KBM-7 (cell line): ENCODE results near the gene LRBA.

Source experiments
- DNase-seq: peaks from one replicate; pipeline ENCODE4 v3.0.0-alpha.2; 2015
- in situ Hi-C: fragments of 300-500 bp; cut with MboI; formaldehyde crosslinking; loops from 2 replicates; pipeline ENCODE4 v1.14.3; 2020; ENCODE audit warnings: low sequenced_read_pairs, low pct_unique_long_range_greater_than_20kb, mixed read lengths

Gene LRBA

DNA sequence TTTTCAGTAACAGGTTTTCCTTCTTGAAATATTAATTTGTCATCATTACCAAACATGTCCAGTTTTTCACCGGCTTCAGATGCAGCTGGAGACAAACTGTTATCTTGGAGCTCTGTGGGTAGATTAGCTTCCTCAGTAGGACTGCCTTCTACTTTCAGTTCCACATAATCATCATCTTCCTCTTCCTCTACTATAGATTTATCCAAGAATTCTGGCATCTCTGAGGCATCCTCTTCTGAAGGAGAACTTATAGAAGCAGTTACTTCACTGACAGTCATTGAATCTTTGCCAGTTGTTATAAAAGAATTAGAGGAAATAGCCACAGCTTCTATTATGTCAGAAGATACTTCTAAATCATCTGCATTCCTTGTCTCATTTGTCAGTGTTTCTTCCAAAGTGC lies 162.9 kb downstream of the LRBA start:
- no peak for DNase-seq

DNA sequence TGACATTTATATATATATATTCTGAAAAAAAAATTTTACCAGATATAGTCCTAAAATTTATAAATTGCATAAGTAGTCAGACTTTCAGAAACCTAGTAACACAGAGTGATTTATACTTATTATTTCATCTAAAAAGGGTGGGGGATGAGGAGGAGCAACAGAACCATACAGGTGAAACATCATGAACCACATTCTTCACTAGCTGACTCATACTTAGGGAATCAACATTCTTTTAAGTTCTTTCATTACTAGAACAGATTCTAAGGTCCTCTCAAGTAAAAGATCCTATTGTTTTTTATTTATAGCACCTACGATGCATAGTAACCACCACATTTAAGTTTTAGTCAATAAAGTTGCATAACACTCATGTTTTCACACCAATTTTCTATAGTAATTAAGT lies 166.1 kb downstream of the LRBA start:
- DNase-seq = no peak
- in situ Hi-C loops = no loop called here

More for the DNA sequence above, 162.9 kb downstream of the LRBA start:
- in situ Hi-C loops = loop anchor here (25.0 kb wide), 2 partner anchors 565 to 865 kb away; no protein-coding TSS in a partner anchor

DNA sequence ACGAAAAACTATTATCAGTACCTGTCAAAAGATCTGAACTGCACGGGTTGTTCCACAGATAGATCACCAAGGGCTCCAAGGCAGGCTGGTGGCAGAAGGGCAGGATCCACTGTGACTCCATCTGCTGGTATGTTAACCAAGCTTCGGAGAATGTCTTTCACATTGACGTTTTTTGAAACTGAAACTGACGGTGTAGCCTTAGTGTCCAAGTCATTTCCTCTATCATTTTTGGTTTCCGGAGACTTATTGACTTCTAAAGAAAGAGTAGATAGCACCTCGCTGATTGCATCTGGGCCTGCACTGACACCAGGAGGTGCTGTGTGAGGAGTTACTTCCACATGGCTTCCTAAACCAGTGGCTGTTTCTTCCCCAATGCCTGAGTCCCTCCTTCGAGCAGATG lies 186.9 kb downstream of the LRBA start:
- DNase-seq = no peak
- in situ Hi-C loops = no loop called here

DNA sequence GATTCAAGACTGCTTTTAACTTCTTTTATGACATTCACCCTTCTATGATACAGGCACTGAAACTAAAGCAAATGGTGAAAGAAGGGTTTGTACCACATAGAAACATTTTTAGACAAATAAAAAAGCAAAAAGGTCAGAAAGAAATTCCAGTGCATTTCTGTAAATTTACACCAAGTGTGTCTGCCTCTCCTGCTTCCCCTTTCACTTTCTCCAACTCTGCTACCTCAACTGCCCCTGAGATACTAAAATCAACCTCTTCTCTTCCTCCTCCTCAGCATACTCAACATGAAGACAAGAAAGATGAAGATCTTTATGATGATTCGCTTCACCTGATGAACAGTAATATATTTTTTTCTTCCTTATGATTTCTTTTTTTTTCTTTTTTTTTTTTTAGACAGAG lies 187.9 kb downstream of the LRBA start:
- in situ Hi-C loops = no loop called here
- DNase-seq = peak; percentile 7

DNA sequence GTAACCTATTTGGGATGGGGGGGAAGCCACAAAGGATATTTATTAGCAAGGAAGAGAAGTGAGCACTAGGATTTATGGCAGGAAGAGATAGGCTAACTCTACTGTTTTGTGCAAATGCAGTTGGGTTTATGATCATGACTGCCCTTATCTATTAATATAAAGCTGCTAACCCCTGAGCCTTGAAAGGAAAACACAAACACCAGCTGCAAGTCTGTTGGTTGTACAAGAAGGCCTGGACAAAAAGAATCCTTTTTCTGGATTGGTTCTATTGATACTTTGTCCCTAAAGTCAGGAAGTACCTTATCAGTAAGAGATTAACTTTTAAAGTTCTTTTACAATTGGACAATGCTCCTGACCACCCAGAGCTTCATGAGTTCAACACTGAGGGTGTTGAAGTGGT lies 188.8 kb downstream of the LRBA start:
- in situ Hi-C loops = no loop called here
- peak; percentile 18 for DNase-seq

DNA sequence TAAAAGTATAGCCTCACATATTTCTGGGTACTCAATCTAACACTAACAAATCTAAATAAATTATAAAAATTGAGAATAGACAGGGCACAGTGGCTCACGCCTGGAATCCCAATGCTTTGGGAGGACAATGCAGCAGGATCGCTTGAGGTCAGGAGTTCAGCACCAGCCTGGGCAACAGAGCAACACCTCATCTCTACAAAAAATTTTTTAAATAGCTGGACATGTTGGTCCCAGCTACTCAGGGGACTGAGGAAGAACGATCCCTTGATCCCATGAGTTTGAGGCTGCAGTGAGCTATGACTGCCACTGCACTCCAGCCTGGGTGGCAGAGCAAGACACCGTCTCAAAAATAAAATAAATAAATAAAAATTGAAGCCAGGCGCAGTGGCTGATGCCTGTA lies 192.7 kb downstream of the LRBA start:
- in situ Hi-C loops = no loop called here
- no peak for DNase-seq

DNA sequence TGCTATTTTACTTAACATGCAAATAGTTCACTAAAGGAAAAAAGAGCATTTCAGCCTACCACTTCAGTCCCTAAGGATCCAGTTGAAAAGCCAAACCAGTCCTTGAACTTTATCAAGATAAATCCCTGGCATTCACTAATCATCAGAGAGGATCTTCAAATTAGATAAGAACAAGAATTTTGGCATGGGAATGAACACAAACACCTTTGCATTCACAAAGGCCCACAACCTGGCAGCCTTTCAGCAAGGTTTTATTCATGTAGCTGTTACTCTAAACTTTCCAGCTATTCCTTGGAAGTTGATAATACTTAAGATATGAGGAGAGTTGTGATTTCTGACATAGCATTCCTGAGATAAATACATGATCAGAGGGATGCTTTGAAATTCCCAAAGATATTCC lies 193.4 kb downstream of the LRBA start:
- DNase-seq = no peak
- in situ Hi-C loops = no loop called here

DNA sequence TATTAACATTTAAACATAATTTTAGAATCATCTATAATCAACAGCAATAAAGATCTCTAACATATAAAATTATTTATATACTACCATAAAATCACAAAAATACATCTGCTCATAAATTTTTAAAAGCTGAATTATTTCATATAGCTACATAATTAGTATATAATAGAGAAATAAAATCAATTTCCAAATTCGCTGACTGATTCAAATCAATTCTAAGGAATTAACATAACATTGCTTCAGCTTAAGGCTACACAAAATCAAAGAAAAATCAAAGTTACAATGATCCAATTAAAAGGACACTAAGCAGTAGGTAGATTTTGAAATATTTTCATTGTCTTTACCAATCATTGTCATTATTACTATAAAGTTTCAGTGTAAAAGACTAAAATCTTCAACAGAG lies 194.7 kb downstream of the LRBA start:
- in situ Hi-C loops = no loop called here
- no peak for DNase-seq

DNA sequence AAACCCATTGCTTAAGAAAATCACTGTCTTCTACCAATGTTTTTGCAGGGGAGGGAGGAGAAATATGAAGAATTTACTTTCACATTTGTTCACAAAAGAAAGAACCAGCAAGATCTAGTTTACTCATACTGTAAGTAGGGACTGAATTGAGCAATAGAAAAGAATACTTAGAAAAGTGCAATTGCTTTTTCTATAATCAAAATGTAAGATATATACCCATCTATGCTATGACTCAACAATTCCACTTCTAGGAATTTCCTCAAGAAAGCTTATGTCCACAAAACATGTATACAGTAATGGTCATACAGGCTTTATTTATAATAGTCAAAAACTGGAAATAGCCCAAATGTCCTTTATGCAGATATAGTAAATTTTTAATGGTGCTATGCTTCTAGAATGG lies 196.4 kb downstream of the LRBA start:
- DNase-seq = no peak
- in situ Hi-C loops = no loop called here

DNA sequence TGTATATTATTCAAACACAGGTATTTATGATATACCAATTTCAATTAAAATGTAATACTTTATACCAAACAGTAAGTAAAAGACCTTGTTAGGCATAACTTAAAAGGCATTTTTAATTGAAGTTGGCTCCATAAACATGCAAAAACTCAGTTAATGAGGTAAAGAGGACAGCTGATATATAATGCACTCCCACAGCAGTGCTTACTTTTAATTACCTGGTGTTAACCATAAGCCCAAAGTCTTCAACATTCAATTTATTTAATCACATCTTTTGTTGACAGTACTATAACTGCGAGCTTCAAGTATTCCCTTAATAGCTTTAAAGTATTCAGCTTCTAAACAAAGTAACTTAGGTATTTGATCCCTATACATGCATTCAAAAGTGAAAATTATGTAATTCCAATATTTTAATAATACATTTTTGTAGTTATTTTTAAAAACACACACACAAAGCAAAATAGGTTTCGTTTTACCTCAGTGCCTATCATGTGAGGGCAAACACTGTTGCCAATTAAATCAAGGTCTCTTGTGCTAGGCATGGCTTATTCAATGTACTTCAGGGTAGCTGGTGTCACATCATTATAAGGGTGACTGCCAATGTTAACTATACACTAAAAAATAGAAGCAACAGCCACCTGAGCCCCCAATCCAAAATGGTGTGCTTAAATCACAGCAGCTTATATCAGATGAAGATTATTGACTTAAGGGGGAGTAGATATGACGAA lies 197.1 kb downstream of the LRBA start:
- in situ Hi-C loops = no loop called here
- DNase-seq = no peak

DNA sequence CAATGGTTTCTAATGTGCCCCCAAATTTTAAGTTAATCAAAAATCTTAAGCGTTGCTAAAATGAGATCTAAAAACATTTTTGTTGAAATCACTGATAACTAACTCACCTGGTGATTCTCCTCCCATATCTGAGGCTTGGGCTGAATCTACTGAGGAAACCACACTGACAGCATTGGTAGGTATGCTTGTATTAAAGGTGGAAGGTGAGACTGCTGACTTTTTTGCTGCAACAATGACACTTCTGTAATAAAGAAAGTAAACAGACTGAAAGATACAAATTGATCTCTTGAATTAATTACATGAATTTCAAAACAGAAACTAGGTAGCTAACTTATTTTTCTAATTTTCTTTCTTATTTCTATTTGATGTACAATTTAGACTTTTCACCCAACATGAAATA lies 198.1 kb downstream of the LRBA start:
- in situ Hi-C loops = no loop called here
- DNase-seq = no peak

DNA sequence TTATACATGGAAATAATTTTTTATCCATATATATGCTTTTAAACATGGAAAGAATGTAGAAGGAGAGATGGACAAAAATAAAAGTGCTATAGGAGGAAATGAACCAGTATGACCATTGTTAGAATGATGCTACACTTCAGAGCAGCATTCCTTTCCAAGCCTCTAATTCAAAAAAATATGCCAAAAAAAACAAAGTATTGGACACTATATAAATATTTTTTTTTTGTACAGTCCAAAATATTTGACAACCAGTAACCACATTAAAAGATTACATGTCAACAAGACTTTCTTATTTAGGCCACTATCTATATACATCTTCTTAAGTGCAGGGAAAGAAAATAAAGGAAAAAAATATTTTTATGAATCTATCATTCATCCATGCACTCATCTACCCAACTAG lies 198.6 kb downstream of the LRBA start:
- in situ Hi-C loops = no loop called here
- no peak for DNase-seq

DNA sequence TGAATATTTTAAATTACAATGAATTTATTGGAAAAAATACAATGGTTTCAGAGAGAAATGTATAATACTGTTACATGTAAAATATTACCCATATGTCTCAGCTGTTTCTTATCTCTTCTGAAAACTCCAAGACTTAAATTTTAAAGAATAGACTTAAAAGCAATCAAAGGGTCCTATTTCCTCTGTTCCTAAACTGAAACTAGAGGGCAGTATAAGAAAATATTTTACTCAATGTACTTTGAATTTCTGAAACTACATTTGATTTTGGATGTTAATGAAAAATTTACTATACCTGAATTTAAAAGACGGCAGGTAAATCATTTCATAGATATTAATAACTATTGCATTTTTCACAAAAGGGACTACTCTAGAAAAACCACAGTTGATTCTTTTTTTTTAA lies 200.2 kb downstream of the LRBA start:
- no peak for DNase-seq
- in situ Hi-C loops = no loop called here

DNA sequence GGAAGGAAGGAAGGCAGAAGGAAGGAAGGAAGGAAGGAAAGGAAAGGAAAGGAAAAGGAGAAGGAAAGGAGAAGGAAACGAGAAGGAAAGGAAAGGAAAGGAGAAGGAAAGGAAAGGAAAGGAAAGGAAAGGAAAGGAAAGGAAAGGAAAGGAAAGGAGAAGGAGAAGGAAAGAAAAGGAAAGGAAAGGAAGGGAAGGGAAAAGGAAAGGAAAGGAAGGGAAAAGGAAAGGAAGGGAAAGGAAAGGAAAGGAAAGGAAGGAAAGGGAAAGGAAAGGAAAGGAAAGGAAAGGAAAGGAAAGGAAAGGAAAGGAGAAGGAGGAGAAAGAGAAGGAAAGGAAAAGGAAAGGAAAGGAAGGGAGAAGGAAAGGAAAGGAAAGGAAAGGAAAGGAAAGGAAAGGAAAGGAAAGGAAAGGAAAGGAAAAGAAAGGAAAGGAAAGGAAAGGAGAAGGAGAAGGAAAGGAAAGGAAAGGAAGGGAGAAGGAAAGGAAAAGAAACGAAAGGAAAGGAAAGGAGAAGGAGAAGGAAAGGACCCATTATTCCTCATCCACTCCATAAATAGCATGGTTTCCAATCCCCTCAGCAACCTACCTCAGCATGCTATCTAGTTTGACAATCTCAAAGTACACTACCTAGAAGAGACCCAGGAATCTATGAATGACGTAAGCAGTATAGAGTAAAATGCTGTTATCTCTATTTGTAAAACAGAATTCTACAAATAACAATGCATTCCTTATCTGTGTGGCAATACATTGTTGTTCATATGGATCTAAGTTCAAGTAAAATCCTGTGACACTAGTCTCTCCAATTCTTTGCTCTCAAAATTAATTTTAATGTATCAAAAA lies 209.7 kb downstream of the LRBA start:
- no peak for DNase-seq
- in situ Hi-C loops = no loop called here

DNA sequence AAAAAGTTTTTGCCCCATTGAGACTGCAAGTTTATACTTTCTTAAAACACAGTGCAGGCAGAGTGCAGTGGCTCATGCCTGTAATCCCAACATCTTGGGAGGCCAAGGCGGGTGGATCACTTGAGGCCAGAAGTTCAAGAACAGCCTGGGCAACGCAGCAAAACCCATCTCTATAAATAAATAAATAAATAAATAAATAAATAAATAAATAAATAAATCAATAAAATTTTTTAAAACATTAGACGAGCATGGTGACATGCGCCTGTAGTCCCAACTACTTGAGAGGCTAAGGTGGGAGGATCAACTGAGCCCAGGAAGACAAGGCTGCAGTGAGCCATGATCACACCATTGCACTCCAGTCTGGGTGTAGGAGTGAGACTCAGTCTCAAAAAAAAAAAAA lies 213.3 kb downstream of the LRBA start:
- no peak for DNase-seq
- in situ Hi-C loops = no loop called here

DNA sequence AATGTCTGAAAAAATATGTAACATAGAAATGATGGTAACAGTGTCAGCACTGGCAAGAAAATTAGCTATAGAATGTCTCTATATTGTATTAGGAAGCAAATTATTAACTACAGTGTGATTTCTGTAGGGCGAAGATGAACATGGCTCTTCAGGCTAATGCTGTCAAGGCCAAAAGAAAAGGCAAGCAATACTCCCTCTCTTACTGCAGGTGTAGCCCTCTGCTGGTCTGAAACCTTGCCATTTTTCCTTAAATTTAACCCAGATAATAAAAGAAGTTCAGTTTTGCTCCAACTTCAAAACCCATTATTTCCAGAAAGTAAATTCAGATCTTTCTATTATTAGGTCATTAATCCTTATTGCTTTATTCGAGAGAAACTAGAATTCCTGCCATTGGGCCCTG lies 215.9 kb downstream of the LRBA start:
- no peak for DNase-seq
- in situ Hi-C loops = no loop called here

DNA sequence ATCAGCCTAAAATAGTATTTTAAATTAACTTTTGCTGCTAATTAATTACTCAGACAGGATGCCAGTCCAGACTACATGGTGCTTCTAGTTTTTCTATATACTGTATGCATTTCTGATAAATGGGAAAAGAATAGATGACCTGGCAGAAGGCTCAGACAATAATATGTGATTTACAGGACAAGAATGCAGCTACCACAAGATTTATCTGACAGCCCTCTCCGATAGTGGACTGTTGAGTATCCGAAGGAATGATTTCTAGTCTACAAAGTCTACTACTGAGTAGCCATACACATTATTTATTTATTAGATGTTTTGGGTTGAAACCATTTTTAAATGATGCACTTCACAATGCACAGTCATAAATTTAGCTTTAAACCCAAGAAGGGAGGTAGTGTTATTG lies 220.4 kb downstream of the LRBA start:
- in situ Hi-C loops = no loop called here

DNA sequence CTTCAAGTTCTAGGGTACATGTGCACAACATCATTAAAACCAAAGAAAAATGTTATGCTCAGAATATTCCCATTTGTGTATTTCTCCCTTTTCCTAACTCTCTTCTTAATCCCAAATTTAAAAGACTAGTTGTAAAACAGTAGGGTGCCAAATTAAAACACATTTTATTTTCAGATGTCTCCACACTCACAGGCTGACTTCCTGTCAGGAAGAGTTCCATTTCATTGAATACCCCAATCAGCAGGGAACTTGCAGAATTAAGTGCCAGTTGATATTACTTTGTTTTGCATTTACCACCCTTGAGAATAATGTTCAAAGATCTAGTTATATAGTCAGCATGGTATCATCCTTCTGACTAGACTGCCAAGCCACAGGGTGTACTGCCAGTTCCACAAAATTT lies 225.2 kb downstream of the LRBA start:
- DNase-seq = peak; percentile 15
- in situ Hi-C loops = no loop called here

More for the DNA sequence above, 220.4 kb downstream of the LRBA start:
- no peak for DNase-seq

DNA sequence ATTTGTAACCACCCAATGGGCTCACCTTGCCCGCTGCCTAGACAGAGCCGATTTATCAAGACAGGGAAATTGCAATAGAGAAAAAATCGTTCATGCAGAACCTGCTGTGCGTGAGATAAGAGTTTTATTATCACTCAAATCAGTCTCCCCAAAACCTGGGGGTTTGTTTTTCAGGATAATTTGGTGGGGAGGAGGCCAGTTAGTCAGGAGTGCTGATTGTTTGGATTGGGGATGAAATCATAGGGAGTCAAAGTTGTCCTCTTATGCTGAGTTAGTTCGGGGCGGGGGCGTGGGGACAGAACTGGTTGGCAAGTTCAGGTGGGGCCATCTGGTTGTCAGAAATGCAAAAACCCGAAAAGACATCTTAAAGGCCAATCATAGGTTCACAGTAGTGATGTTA lies 230.1 kb downstream of the LRBA start:
- DNase-seq = no peak
- in situ Hi-C loops = no loop called here

DNA sequence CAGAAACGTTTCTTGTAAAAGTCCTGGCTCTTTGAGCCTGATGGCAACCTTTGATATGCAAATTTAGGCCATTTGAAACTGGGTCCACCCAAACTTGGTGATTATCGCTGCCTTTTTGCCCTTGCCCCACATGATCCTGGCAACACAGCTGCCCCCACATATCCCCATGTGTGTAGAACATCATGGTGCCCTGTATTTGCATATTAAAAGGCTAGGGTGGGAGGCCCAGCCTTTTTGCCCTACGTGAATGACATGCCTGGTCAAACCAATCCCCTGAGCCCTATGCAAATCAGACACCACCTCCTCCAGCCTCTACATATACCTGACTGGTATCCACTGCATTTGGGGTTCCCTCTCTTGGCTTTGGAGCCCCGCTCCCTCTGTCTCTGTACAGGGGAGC lies 230.8 kb downstream of the LRBA start:
- in situ Hi-C loops = no loop called here
- DNase-seq = no peak

DNA sequence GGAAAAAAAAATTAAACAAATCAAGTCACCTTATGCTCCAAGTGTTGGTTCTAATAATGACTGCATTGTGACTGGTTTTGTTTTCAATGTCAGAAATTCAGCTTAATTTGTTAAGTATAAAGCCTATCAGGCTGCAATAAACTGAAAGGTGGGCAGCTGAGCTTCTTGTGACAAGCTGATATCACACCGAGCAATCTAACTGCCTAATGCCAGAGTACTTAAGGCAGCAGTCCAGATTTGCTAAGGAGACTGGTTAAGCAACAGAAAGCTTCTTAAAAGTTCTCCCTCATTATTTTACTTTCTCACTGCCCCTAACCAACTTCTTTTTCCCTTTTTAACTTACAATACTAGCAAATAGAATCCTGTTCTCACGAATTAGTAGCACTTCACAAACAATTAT lies 232.2 kb downstream of the LRBA start:
- in situ Hi-C loops = no loop called here
- DNase-seq = no peak
